Right cardiac atrium (tissue), 5 donors: ENCODE data around the gene B4GALT5. TPM values are rescaled to one million over a fixed set of nuclear protein-coding genes. Genes with fewer than 3 reads are reported as not detected.
A peak's percentile ranks its signal among the peaks of the same experiment; 100 is the strongest.
"Not testable (repeated sequence)": the region's sequence is repeated elsewhere in the genome, so short reads cannot be mapped to it uniquely, and the experiment has no call there.

Source experiments
- ATAC-seq, 2 donors: fragments of 200-7000 bp; cut with Tn5 transposase; one replicate each; pipeline versions ENCODE4 v1.8.0 to v1.9.1; 2020; ENCODE audit warnings: moderate library complexity in 2 of 2, mild to moderate bottlenecking in 1 of 2
- DNase-seq, 3 donors: peaks; one replicate each; pipeline ENCODE4 v3.0.0-alpha.2; 2020
- H3K27ac ChIP-seq: one replicate; pipeline ENCODE4 v1.5.1; 2013; ENCODE audit warnings: mild to moderate bottlenecking, low read length, control low read depth, moderate library complexity
- H3K27me3 ChIP-seq: one replicate; pipeline ENCODE4 v1.6.1; 2013; ENCODE audit not compliant: control insufficient read depth, insufficient read depth
- H3K4me1 ChIP-seq: one replicate; pipeline ENCODE4 v1.6.1; 2013; ENCODE audit warnings: low read length; ENCODE audit not compliant: control insufficient read depth, insufficient read depth
- H3K4me3 ChIP-seq: one replicate; pipeline ENCODE4 v1.5.1; 2013; ENCODE audit warnings: low read length, control low read depth
- H3K9me3 ChIP-seq: one replicate; pipeline ENCODE4 v1.6.1; 2013; ENCODE audit warnings: low read length; ENCODE audit not compliant: control insufficient read depth
- WGBS: extraction: QIAGEN DNeasy Blood & Tissue Kit; methylation state at CpG from one replicate; pipeline ENCODE4 v1.1.7; 2013; 5-methylcytosine and 5-hydroxymethylcytosine counted together
- intact Hi-C, 4 donors: fragments of 100-400 bp; cut with DNase I; formaldehyde crosslinking; loops; one replicate each; pipeline versions ENCODE4 v1.11.0 to v1.14.0; 2022 to 2023
- long read RNA-seq, 4 donors: library from polyadenylated mRNA; unstranded; transcript quantifications; one replicate each; pipeline ENCODE4 v2.0.0, GENCODE V29; 2020 to 2021
- polyA plus RNA-seq: library from polyadenylated mRNA; stranded (reverse); fragments of 200-250 nt; gene quantifications from one replicate; pipeline ENCODE4 v1.2.3, GENCODE V29; 2013
- total RNA-seq, 4 donors: library from RNA; stranded (reverse); fragmentation: NEBNext Ultra II Directional; extraction: Animal tissue kit (Norgen Biotek cat#: 25700); gene quantifications; one replicate each; pipeline ENCODE4 v1.2.1, GENCODE V29; 2021
- donor health status: healthy with polysubstance abuse.
- donor health status: DM: no; HTN: yes; CAD: no.
- donor health status: DM: no; HTN: no; CAD: no.
- donor health status: DM: no; HTN: yes; CAD: no; lungs with severe emphysema.
- donor health status: DM: yes; HTN: yes; CAD: no.

The B4GALT5 gene
- 10 to 100 TPM; 22.6 to 33.6 (median 23.7) TPM for total RNA-seq
- polyA plus RNA-seq = 13.8 TPM
- long read RNA-seq, donor 1, full-length matches to known transcripts = 8 of 35 reads
- long read RNA-seq, donor 1, partial matches to known transcripts = 26 of 35 reads
- long read RNA-seq, donor 1, other reads (novel, unspliced or antisense) = 1 of 35 reads
- long read RNA-seq, donor 2, full-length matches to known transcripts = 5 of 9 reads
- long read RNA-seq, donor 2, partial matches to known transcripts = 1 of 9 reads
- long read RNA-seq, donor 2, other reads (novel, unspliced or antisense) = 3 of 9 reads
- long read RNA-seq, donor 3, full-length matches to known transcripts = 3 of 37 reads
- long read RNA-seq, donor 3, partial matches to known transcripts = 1 of 37 reads
- long read RNA-seq, donor 3, other reads (novel, unspliced or antisense) = 33 of 37 reads
- long read RNA-seq, donor 4, full-length matches to known transcripts = 11 of 18 reads
- long read RNA-seq, donor 4, partial matches to known transcripts = 1 of 18 reads
- long read RNA-seq, donor 4, other reads (novel, unspliced or antisense) = 6 of 18 reads

- no peaks in the 10 kb centered on the region for H3K9me3 ChIP-seq
- H3K4me3 ChIP-seq = peak within 1 kb of the TSS; percentile 94
- intact Hi-C loops = loop anchor here in 3 of 4 donors (10.0 kb wide), 2 partner anchors 71 to 101 kb away; partner anchors contain the start of gene SLC9A8 (in 2 of the 3)
- H3K27ac ChIP-seq = peak within 1 kb of the TSS; percentile 89
- DNase-seq = peak; percentile 79 to 92 (median 88)
- WGBS = 4% methylated on average over 70 of the region's 70 CpGs
- H3K27me3 ChIP-seq = no peaks in the 10 kb centered on the region
- ATAC-seq = peak; percentile 89 to 90
- H3K4me1 ChIP-seq = peaks cover 4% of the 10 kb centered on the region
Observed at GRCh38 chr20:49713753-49714712, at the start of gene B4GALT5. Gene B4GALT5 (minus strand): TSS chr20:49713878. CDS start chr20:49713690, 188 bp downstream.

GRCh38 chr20:49762940-49763766, 49.5 kb upstream of the B4GALT5 start:
- Histone ChIP-seq H3K27me3 (no peaks in the 10 kb centered on the region), H3K27ac (no peak overlapping the region), H3K4me1 (peaks cover 2% of the 10 kb centered on the region), H3K4me3 (no peak overlapping the region), H3K9me3 (no peaks in the 10 kb centered on the region)
- WGBS = 75% methylated on average over 12 of the region's 12 CpGs
- intact Hi-C loops = no loop called here
- ATAC-seq (no peak), DNase-seq (no peak)

GRCh38 chr20:49761888-49762287, 48.2 kb upstream of the B4GALT5 start:
- H3K27ac ChIP-seq, DNase-seq, H3K4me1 ChIP-seq, H3K9me3 ChIP-seq, H3K27me3 ChIP-seq, H3K4me3 ChIP-seq, ATAC-seq, intact Hi-C loops: not testable (repeated sequence)
- WGBS = 87% methylated on average over 7 of the region's 7 CpGs

- H3K4me1 ChIP-seq = no peaks in the 10 kb centered on the region
- ATAC-seq (no peak), DNase-seq (no peak)
- no peak overlapping the region for H3K4me3 ChIP-seq
- intact Hi-C loops = no loop called here
- H3K27ac ChIP-seq = no peak overlapping the region
- WGBS = 84% methylated on average over 7 of the region's 7 CpGs
- no peaks in the 10 kb centered on the region for H3K9me3 ChIP-seq
- no peaks in the 10 kb centered on the region for H3K27me3 ChIP-seq
Observed at GRCh38 chr20:49759266-49759950, 45.7 kb upstream of the B4GALT5 start.

- WGBS = 72% methylated on average over 6 of the region's 6 CpGs
- H3K27ac ChIP-seq = no peak overlapping the region
- no peaks in the 10 kb centered on the region for H3K9me3 ChIP-seq
- H3K4me1 ChIP-seq = no peaks in the 10 kb centered on the region
- H3K27me3 ChIP-seq = no peaks in the 10 kb centered on the region
- DNase-seq = no peak
- no peak overlapping the region for H3K4me3 ChIP-seq
- ATAC-seq = no peak
- intact Hi-C loops = no loop called here
Observed at GRCh38 chr20:49758781-49759180, 45.1 kb upstream of the B4GALT5 start.

- intact Hi-C loops = no loop called here
- ATAC-seq = no peak
- Histone ChIP-seq H3K27me3 (no peaks in the 10 kb centered on the region), H3K9me3 (no peaks in the 10 kb centered on the region), H3K27ac (no peak overlapping the region), H3K4me3 (no peak overlapping the region), H3K4me1 (no peaks in the 10 kb centered on the region)
- 95% methylated on average over 4 of the region's 4 CpGs for WGBS
- no peak for DNase-seq
Observed at GRCh38 chr20:49757597-49757996, 43.9 kb upstream of the B4GALT5 start.

- Histone ChIP-seq H3K27me3 (no peaks in the 10 kb centered on the region), H3K4me1 (no peaks in the 10 kb centered on the region), H3K4me3 (no peak overlapping the region), H3K9me3 (no peaks in the 10 kb centered on the region), H3K27ac (no peak overlapping the region)
- DNase-seq (no peak), ATAC-seq (no peak)
- intact Hi-C loops = no loop called here
- WGBS = 66% methylated on average over 2 of the region's 2 CpGs
Observed at GRCh38 chr20:49756241-49756640, 42.6 kb upstream of the B4GALT5 start.

GRCh38 chr20:49754596-49754995, 40.9 kb upstream of the B4GALT5 start:
- H3K9me3 ChIP-seq = no peaks in the 10 kb centered on the region
- no peaks in the 10 kb centered on the region for H3K4me1 ChIP-seq
- 95% methylated on average over 5 of the region's 5 CpGs for WGBS
- ATAC-seq (no peak), DNase-seq (no peak)
- no peak overlapping the region for H3K4me3 ChIP-seq
- intact Hi-C loops = no loop called here
- H3K27ac ChIP-seq = no peak overlapping the region
- no peaks in the 10 kb centered on the region for H3K27me3 ChIP-seq

GRCh38 chr20:49753133-49753532, 39.5 kb upstream of the B4GALT5 start:
- ATAC-seq = no peak
- Histone ChIP-seq H3K9me3 (no peaks in the 10 kb centered on the region), H3K27ac (no peak overlapping the region), H3K27me3 (no peaks in the 10 kb centered on the region), H3K4me3 (no peak overlapping the region), H3K4me1 (no peaks in the 10 kb centered on the region)
- no peak for DNase-seq
- intact Hi-C loops = no loop called here
- WGBS = 70% methylated on average over 2 of the region's 2 CpGs
